Smooth muscle cell (in vitro differentiated cells): ENCODE measurements around the gene CAMK1D. TPM values are rescaled to one million over a fixed set of nuclear protein-coding genes. Genes with fewer than 3 reads are reported as not detected.

Experiments used
- DNase-seq: peaks from one replicate; lab custom pipeline; 2025; ENCODE audit not compliant: unreplicated experiment; lab: John Stamatoyannopoulos, UW
- H2AFZ ChIP-seq: fragments of 200-600 bp; sonication (generic); 2 replicates; pipeline ENCODE4 v1.6.0; 2016; ENCODE audit warnings: antibody characterized with exemption, low read depth, mild to moderate bottlenecking
- H3F3A ChIP-seq: fragments of 200-600 bp; sonication (generic); 2 replicates; pipeline ENCODE4 v1.6.0; 2017; ENCODE audit warnings: antibody characterized with exemption, low read depth
- H3K27ac ChIP-seq: fragments of 200-600 bp; sonication (generic); 2 replicates; pipeline ENCODE4 v1.5.1; 2016; ENCODE audit warnings: low read depth, mild to moderate bottlenecking
- H3K27me3 ChIP-seq: fragments of 200-600 bp; sonication (generic); 2 replicates; pipeline ENCODE4 v1.6.1; 2016; ENCODE audit warnings: low read depth, mild to moderate bottlenecking
- H3K36me3 ChIP-seq: fragments of 200-600 bp; sonication (generic); 2 replicates; pipeline ENCODE4 v1.5.1; 2016; ENCODE audit warnings: low read depth
- H3K4me1 ChIP-seq: fragments of 200-600 bp; sonication (generic); 2 replicates; pipeline ENCODE4 v1.5.1; 2016; ENCODE audit warnings: low read depth
- H3K4me2 ChIP-seq: fragments of 200-600 bp; sonication (generic); 2 replicates; pipeline ENCODE4 v1.6.0; 2016; ENCODE audit warnings: mild to moderate bottlenecking
- H3K4me3 ChIP-seq: fragments of 200-600 bp; sonication (generic); 2 replicates; pipeline ENCODE4 v1.5.1; 2016; ENCODE audit warnings: mild to moderate bottlenecking
- H3K79me2 ChIP-seq: fragments of 200-600 bp; sonication (generic); 2 replicates; pipeline ENCODE4 v1.6.0; 2016; ENCODE audit warnings: low read depth, mild to moderate bottlenecking
- H3K9ac ChIP-seq: fragments of 200-600 bp; sonication (generic); 2 replicates; pipeline ENCODE4 v1.6.0; 2016; ENCODE audit warnings: low read depth
- H3K9me3 ChIP-seq: fragments of 200-600 bp; sonication (generic); replicated peaks from 2 replicates; pipeline ENCODE4 v1.5.1; 2016; ENCODE audit warnings: low read depth
- H4K20me1 ChIP-seq: fragments of 200-600 bp; sonication (generic); 2 replicates; pipeline ENCODE4 v1.6.0; 2016; ENCODE audit warnings: low read depth
- WGBS: methylation state at CpG from one replicate; pipeline ENCODE4 v1.1.7; 2016; ENCODE audit warnings: low lambda C conversion rate; 5-methylcytosine and 5-hydroxymethylcytosine counted together
- polyA plus RNA-seq: library from polyadenylated mRNA; unstranded; fragments of >200 nt; fragmentation: Nextera tagmentation; extraction: Ambion mirVana; gene quantifications from 2 replicates; pipeline ENCODE4 v1.2.1, GENCODE V29; 2016
- total RNA-seq: library from RNA; depleted of rRNA; stranded (reverse); fragments of >200 nt; gene quantifications from 2 replicates; pipeline ENCODE4 v1.2.3, GENCODE V29; 2014
- TF ChIP-seq, protein P1 (sequence below): fragments of 200-600 bp; sonication (generic); IDR thresholded peaks from 2 replicates; pipeline ENCODE4 v1.5.1; 2017; ENCODE audit warnings: borderline replicate concordance, mild to moderate bottlenecking, antibody characterized with exemption; ENCODE audit not compliant: insufficient read depth, poor library complexity, severe bottlenecking

CAMK1D gene
- total and polyA plus RNA-seq, 2 experiments from 2014 or later: 1.6 to 2.3 TPM

DNA sequence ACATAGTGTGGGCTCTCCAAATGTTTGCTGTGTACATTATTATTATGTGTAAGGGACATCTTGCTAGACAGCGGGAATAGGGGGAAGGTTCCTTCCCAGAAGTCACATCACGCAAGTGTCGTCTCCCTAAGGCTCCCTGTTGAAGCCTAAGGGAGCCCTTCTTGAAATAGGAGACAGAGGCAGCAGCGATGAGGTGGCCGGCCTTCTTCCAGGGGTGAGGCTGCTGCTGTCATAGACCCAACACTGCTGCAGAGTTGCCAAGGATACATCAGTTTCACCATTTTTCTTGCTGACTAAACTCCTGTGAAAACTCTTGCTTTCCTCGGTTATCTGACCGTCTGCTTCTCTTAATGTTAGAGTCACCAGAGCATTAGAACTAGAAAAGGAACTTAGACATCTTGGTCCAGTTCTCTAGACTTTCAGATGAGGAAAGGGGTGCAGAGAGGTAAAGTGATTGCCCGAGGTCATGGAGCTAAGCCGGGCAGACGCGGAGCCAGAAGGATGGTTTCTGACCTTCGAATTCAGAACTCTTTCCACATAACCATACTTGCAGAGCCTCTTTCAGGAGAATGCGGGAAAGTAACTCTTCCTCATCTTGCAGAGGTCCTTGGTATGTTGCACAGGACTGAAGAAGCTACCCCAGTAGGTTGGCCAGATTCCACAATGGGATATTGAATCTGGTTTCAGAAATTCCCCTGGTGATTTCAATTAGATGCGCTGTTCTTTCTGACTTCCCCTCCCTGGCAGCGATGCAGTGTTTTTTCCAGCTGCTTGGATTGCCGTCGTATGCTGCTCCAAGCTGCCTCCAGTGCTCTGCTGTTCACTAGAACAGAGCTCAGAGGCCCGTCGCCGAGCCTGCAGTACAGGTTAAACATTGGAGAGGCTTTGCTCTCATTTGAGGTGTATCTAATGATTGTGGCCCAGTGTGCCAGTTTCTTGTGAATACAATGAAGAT, 217.1 kb downstream of the CAMK1D start:
- Histone ChIP-seq H3K9ac (no peak overlapping the region), H2AFZ (no peak overlapping the region), H3K27ac (no peak overlapping the region), H4K20me1 (no peaks in the 10 kb centered on the region), H3K36me3 (no peaks in the 10 kb centered on the region), H3K4me3 (no peak overlapping the region), H3F3A (no peaks in the 10 kb centered on the region), H3K79me2 (no peaks in the 10 kb centered on the region), H3K9me3 (no peaks in the 10 kb centered on the region), H3K4me2 (no peak overlapping the region), H3K4me1 (no peaks in the 10 kb centered on the region), H3K27me3 (no peaks in the 10 kb centered on the region)
- WGBS: 91% methylated on average over 20 of the region's 20 CpGs
- TF ChIP-seq, protein P1, sequence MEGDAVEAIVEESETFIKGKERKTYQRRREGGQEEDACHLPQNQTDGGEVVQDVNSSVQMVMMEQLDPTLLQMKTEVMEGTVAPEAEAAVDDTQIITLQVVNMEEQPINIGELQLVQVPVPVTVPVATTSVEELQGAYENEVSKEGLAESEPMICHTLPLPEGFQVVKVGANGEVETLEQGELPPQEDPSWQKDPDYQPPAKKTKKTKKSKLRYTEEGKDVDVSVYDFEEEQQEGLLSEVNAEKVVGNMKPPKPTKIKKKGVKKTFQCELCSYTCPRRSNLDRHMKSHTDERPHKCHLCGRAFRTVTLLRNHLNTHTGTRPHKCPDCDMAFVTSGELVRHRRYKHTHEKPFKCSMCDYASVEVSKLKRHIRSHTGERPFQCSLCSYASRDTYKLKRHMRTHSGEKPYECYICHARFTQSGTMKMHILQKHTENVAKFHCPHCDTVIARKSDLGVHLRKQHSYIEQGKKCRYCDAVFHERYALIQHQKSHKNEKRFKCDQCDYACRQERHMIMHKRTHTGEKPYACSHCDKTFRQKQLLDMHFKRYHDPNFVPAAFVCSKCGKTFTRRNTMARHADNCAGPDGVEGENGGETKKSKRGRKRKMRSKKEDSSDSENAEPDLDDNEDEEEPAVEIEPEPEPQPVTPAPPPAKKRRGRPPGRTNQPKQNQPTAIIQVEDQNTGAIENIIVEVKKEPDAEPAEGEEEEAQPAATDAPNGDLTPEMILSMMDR: no peak
- no peak for DNase-seq

- H3K36me3 ChIP-seq: no peaks in the 10 kb centered on the region
- no peaks in the 10 kb centered on the region for H3K4me1 ChIP-seq
- H3K4me3 ChIP-seq: no peak overlapping the region
- no peak overlapping the region for H3K27ac ChIP-seq
- H2AFZ ChIP-seq: no peak overlapping the region
- no peaks in the 10 kb centered on the region for H3K79me2 ChIP-seq
- TF ChIP-seq, protein P1: no peak
- no peak overlapping the region for H3K4me2 ChIP-seq
- no peak overlapping the region for H3K9ac ChIP-seq
- H3K27me3 ChIP-seq: no peaks in the 10 kb centered on the region
- no peak for DNase-seq
- H4K20me1 ChIP-seq: no peaks in the 10 kb centered on the region
- H3F3A ChIP-seq: no peaks in the 10 kb centered on the region
- WGBS: 85% methylated on average over 7 of the region's 7 CpGs
- H3K9me3 ChIP-seq: no peaks in the 10 kb centered on the region
Observed at GRCh38 chr10:12568391-12569009, 219.2 kb downstream of the CAMK1D start.

DNA sequence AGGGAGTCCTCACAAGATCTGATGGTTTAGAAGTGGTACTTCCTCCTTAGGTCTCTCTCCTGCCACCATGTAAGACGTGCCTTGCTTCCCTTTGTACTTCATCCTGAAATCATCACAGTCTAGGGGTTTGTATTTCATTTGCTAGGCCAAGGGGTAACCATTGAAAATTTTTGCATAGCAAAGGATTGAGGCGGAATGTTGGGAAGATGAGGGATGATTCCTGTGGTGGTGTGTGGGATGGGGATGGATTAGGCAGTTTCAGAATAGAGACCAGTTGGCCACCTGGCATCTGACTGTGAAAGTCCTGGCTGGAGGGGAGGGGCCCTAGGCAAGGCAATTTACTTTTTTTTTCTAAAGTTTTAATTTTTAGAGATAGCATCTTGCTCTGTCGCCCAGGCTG, 222.9 kb downstream of the CAMK1D start:
- Histone ChIP-seq H3K27ac (no peak overlapping the region), H3K4me1 (no peaks in the 10 kb centered on the region), H2AFZ (no peak overlapping the region), H3K4me2 (no peak overlapping the region), H3F3A (no peaks in the 10 kb centered on the region), H3K9me3 (no peaks in the 10 kb centered on the region), H3K9ac (no peak overlapping the region), H3K4me3 (no peak overlapping the region), H4K20me1 (no peaks in the 10 kb centered on the region), H3K79me2 (no peaks in the 10 kb centered on the region), H3K36me3 (no peaks in the 10 kb centered on the region), H3K27me3 (no peaks in the 10 kb centered on the region)
- TF ChIP-seq, protein P1: no peak
- 68% methylated on average over 3 of the region's 3 CpGs for WGBS
- DNase-seq: no peak
